Prostate gland (tissue), 2 donors: ENCODE data around the gene UBE2L6. TPM values are rescaled to one million over a fixed set of nuclear protein-coding genes. Genes with fewer than 3 reads are reported as not detected.
A peak's percentile ranks its signal among the peaks of the same experiment; 100 is the strongest.
"Not testable (repeated sequence)": the region's sequence is repeated elsewhere in the genome, so short reads cannot be mapped to it uniquely, and the experiment has no call there.

Experiments used
- DNase-seq: peaks from one replicate; pipeline ENCODE4 v3.0.0-alpha.2; 2019; ENCODE audit warnings: low spot score
- H3K27ac ChIP-seq, 2 donors: fragments of 200-600 bp; sonication (generic); 2 replicates each; pipeline ENCODE4 v1.5.1; 2017 to 2019
- H3K27me3 ChIP-seq: fragments of 200-600 bp; sonication (generic); replicated peaks from 2 replicates; pipeline ENCODE4 v1.5.1; 2019; ENCODE audit not compliant: insufficient read depth
- H3K36me3 ChIP-seq, 2 donors: fragments of 200-600 bp; sonication (generic); 1 replicate in 1 of 2; 2 replicates in 1 of 2; pipeline versions ENCODE4 v1.5.1 to v1.8.1; 2017 to 2019
- H3K4me1 ChIP-seq: fragments of 200-600 bp; sonication (generic); replicated peaks from 2 replicates; pipeline ENCODE4 v1.5.1; 2019
- H3K4me3 ChIP-seq, 2 donors: fragments of 200-600 bp; sonication (generic); 2 replicates each; pipeline ENCODE4 v1.5.1; 2017 to 2019
- H3K9me3 ChIP-seq: fragments of 200-600 bp; sonication (generic); 2 replicates; pipeline ENCODE4 v1.5.1; 2017
- POLR2A ChIP-seq: fragments of 450-650 bp; IDR thresholded peaks from one replicate; pipeline ENCODE4 v1.6.1; 2016; ENCODE audit warnings: antibody characterized with exemption, mild to moderate bottlenecking
- POLR2AphosphoS5 ChIP-seq: sonication (generic); formaldehyde crosslinking; IDR thresholded peaks from one replicate; pipeline ENCODE4 v1.6.1; 2017; ENCODE audit warnings: antibody characterized with exemption
- WGBS: methylation state at CpG from one replicate; pipeline ENCODE4 v1.1.5; 2018; 5-methylcytosine and 5-hydroxymethylcytosine counted together
- intact Hi-C: fragments of 100-400 bp; cut with DNase I; formaldehyde crosslinking; loops from one replicate; pipeline ENCODE4 v1.14.2; 2022
- total RNA-seq, 2 donors: library from RNA; depleted of rRNA; stranded (reverse); fragments of >200 nt; gene quantifications; one replicate each; pipeline ENCODE4 v1.1.0, GENCODE V29; 2016
- TF ChIP-seq, protein P1 (sequence below), 4 experiments: fragments of 200-600 bp in 2 of 4; fragments of 450-650 bp in 2 of 4; sonication (generic) in 2 of 4; IDR thresholded peaks; 1 replicate in 3 of 4; 2 replicates in 1 of 4; pipeline ENCODE4 v1.5.1; 2016 to 2019; ENCODE audit warnings: antibody characterized with exemption in 4 of 4, mild to moderate bottlenecking in 2 of 4, moderate library complexity in 2 of 4

The UBE2L6 gene
- total RNA-seq, 2 donors from 2014 or later: 42.3 to 44.6 TPM

- WGBS: 58% methylated on average over 14 of the region's 14 CpGs
- no peaks in the 10 kb centered on the region for H3K4me1 ChIP-seq
- TF ChIP-seq POLR2AphosphoS5 (no peak), POLR2A (no peak)
- TF ChIP-seq, protein P1, sequence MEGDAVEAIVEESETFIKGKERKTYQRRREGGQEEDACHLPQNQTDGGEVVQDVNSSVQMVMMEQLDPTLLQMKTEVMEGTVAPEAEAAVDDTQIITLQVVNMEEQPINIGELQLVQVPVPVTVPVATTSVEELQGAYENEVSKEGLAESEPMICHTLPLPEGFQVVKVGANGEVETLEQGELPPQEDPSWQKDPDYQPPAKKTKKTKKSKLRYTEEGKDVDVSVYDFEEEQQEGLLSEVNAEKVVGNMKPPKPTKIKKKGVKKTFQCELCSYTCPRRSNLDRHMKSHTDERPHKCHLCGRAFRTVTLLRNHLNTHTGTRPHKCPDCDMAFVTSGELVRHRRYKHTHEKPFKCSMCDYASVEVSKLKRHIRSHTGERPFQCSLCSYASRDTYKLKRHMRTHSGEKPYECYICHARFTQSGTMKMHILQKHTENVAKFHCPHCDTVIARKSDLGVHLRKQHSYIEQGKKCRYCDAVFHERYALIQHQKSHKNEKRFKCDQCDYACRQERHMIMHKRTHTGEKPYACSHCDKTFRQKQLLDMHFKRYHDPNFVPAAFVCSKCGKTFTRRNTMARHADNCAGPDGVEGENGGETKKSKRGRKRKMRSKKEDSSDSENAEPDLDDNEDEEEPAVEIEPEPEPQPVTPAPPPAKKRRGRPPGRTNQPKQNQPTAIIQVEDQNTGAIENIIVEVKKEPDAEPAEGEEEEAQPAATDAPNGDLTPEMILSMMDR (IDR thresholded peaks at IDR 0.05): no peak
- DNase-seq: no peak
- H3K4me3 ChIP-seq: no peak within 1 kb of the TSS
- H3K27ac ChIP-seq: no peak within 1 kb of the TSS
- no peaks in the 10 kb centered on the region for H3K36me3 ChIP-seq
- intact Hi-C loops: no loop called here
- no peaks in the 10 kb centered on the region for H3K9me3 ChIP-seq
- H3K27me3 ChIP-seq: no peaks in the 10 kb centered on the region
These were observed 30.4 kb downstream of the UBE2L6 start, which contains the start of gene SMTNL1 for GRCh38 chr11:57536947-57537619. SMTNL1 (plus strand) TSS chr11:57537595; CDS start chr11:57542643, 5,048 bp downstream.

- H3K9me3 ChIP-seq, H3K27ac ChIP-seq, H3K4me3 ChIP-seq, H3K36me3 ChIP-seq, H3K4me1 ChIP-seq, DNase-seq, intact Hi-C loops, H3K27me3 ChIP-seq: not testable (repeated sequence)
- 93% methylated on average over 7 of the region's 7 CpGs for WGBS
These were observed 33.0 kb downstream of the UBE2L6 start for GRCh38 chr11:57534449-57534848.

DNA sequence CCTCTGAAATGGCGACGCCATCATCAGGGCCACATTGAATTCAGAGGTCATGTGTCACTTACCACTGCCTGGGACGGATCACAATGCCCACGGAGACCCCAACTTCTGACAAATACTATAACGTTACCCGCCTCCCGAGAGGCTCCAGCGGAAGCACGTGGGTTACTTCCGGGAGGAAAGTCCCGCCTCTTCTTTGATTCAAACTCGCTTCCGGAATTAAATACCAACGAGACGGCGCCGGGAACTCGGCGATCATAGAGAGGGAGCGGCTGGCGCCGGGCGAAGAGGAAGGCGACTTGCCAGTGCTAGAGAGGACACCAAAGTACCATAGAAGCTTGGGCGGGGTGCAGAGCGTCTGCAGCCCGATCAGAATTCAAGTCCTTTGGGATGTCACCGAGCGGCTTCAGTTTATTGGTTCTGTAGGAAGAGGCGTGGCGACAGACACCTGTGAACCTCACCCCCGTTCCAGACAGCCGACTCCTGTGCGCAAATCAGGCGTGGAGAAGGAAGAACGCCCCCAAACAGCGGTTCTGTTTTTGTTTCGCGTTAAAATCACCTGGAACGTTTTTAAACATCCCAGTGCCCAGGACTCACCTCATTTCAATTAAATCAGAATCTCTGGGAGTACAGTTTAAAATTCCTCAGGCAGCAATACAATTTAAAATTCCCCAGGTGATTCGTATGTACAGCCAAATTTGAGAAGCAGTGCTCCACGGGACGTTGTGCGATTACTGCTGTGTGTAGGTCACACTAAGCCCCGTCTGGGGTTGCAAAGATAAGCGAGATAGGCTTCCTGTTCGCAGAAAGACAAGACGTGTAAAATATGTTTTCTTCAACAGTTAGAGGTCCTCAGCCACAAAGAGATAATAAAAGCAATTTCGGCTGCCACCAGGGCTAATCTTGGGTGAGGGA lies 36.6 kb downstream of the UBE2L6 start, which contains the start of gene TIMM10:
Gene TIMM10 (minus strand): TSS at position 159 of the 912 bp plus-strand sequence. CDS start 565 bp downstream, outside the sequence.
- peak within 1 kb of the TSS; percentile 69 to 74 for H3K27ac ChIP-seq
- WGBS: under 1% methylated on average over 49 of the region's 49 CpGs
- TF ChIP-seq, protein P1 (IDR thresholded peaks at IDR 0.05): no peak
- peak; percentile 99 for TF ChIP-seq POLR2AphosphoS5
- TF ChIP-seq POLR2A: peak; percentile 55
- H3K9me3 ChIP-seq: no peaks in the 10 kb centered on the region
- H3K27me3 ChIP-seq: no peaks in the 10 kb centered on the region
- H3K4me3 ChIP-seq: peak within 1 kb of the TSS; percentile 48 to 53
- peaks cover 5% of the 10 kb centered on the region for H3K4me1 ChIP-seq
- peak; percentile 98 for DNase-seq
- intact Hi-C loops: no loop called here
- H3K36me3 ChIP-seq: no peaks in the 10 kb centered on the region

GRCh38 chr11:57530215-57530595 lies 37.3 kb downstream of the UBE2L6 start:
- Histone ChIP-seq H3K27me3 (no peaks in the 10 kb centered on the region), H3K36me3 (no peaks in the 10 kb centered on the region), H3K4me1 (peaks cover 5% of the 10 kb centered on the region), H3K4me3 (peak overlapping the region; percentile 48 to 53), H3K27ac (peak overlapping the region; percentile 0 to 46), H3K9me3 (no peaks in the 10 kb centered on the region)
- DNase-seq: no peak
- WGBS: 1% methylated on average over 15 of the region's 17 CpGs
- intact Hi-C loops: no loop called here
- TF ChIP-seq POLR2AphosphoS5: no peak
- no peak for TF ChIP-seq POLR2A
- TF ChIP-seq, protein P1 (IDR thresholded peaks at IDR 0.05): no peak

DNA sequence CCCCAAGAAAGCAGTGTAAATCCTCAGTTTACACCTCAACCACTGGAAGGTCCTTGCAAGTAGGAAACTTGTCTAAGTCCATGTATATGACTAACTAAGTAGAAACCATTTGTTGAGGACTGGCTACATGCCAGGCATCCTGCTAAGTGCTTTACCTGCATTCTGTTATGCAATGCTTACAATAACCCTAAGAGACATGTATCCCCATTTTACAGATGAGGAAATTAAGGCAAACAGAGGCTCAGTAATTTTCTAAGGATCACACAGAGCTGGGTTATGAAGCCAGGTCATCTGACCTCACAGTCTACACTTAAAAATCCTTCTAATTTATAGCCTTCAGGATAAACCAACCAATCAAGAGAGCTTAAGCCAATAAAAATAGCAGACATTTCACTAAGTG lies 38.5 kb downstream of the UBE2L6 start:
- intact Hi-C loops: loop anchor here (2.0 to 10.0 kb wide), 3 partner anchors 37 to 184 kb away; no protein-coding TSS in a partner anchor
- Histone ChIP-seq H3K27me3 (no peaks in the 10 kb centered on the region), H3K9me3 (no peaks in the 10 kb centered on the region), H3K4me1 (peaks cover 5% of the 10 kb centered on the region), H3K4me3 (no peak overlapping the region), H3K27ac (no peak overlapping the region), H3K36me3 (no peaks in the 10 kb centered on the region)
- no peak for TF ChIP-seq POLR2A
- TF ChIP-seq, protein P1 (IDR thresholded peaks at IDR 0.05): no peak
- TF ChIP-seq POLR2AphosphoS5: no peak
- DNase-seq: no peak
